Measurements from ENCODE around the gene ANO4. TPM values are rescaled to one million over a fixed set of nuclear protein-coding genes. Genes with fewer than 3 reads are reported as not detected.

The ANO4 gene
- total RNA-seq, 4 donors from 2014 or later: 0.10 TPM; not detected in 3

- H3K4me3 ChIP-seq: no peak overlapping the region
- no peak overlapping the region for H3K27ac ChIP-seq
- H3K36me3 ChIP-seq: no peaks in the 10 kb centered on the region
- no peaks in the 10 kb centered on the region for H3K27me3 ChIP-seq
- ATAC-seq: no peak
- in situ Hi-C loops (cut with MboI; ENCODE audit: low sequenced_read_pairs in 4 of 4) (no loop called here), intact Hi-C loops (cut with DNase I; ENCODE audit: low total_unique reads) (no loop called here)
- no peaks in the 10 kb centered on the region for H3K4me1 ChIP-seq
- no peaks in the 10 kb centered on the region for H3K9me3 ChIP-seq
- no peak for TF ChIP-seq POLR2A (IDR thresholded peaks at IDR 0.05)
- TF ChIP-seq, protein P1, sequence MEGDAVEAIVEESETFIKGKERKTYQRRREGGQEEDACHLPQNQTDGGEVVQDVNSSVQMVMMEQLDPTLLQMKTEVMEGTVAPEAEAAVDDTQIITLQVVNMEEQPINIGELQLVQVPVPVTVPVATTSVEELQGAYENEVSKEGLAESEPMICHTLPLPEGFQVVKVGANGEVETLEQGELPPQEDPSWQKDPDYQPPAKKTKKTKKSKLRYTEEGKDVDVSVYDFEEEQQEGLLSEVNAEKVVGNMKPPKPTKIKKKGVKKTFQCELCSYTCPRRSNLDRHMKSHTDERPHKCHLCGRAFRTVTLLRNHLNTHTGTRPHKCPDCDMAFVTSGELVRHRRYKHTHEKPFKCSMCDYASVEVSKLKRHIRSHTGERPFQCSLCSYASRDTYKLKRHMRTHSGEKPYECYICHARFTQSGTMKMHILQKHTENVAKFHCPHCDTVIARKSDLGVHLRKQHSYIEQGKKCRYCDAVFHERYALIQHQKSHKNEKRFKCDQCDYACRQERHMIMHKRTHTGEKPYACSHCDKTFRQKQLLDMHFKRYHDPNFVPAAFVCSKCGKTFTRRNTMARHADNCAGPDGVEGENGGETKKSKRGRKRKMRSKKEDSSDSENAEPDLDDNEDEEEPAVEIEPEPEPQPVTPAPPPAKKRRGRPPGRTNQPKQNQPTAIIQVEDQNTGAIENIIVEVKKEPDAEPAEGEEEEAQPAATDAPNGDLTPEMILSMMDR (IDR thresholded peaks at IDR 0.05 in 4 of 5, conservative IDR thresholded peaks at IDR 0.05 in 1 of 5): no peak
- no peak for DNase-seq
Observed at GRCh38 chr12:101044512-101045059, 250.0 kb downstream of the ANO4 start.

GRCh38 chr12:101045486-101046464 lies 251.2 kb downstream of the ANO4 start:
- in situ Hi-C loops (cut with MboI; ENCODE audit: low sequenced_read_pairs in 4 of 4) (no loop called here), intact Hi-C loops (cut with DNase I; ENCODE audit: low total_unique reads) (no loop called here)
- no peak for ATAC-seq
- DNase-seq: no peak
- Histone ChIP-seq H3K36me3 (no peaks in the 10 kb centered on the region), H3K4me1 (no peaks in the 10 kb centered on the region), H3K27ac (no peak overlapping the region), H3K9me3 (no peaks in the 10 kb centered on the region), H3K27me3 (no peaks in the 10 kb centered on the region), H3K4me3 (no peak overlapping the region)
- no peak for TF ChIP-seq POLR2A (IDR thresholded peaks at IDR 0.05)

GRCh38 chr12:101047652-101048051 lies 253.1 kb downstream of the ANO4 start:
- H3K27ac ChIP-seq: no peak overlapping the region
- no peaks in the 10 kb centered on the region for H3K4me1 ChIP-seq
- intact Hi-C loops (cut with DNase I; ENCODE audit: low total_unique reads) (no loop called here), in situ Hi-C loops (cut with MboI; ENCODE audit: low sequenced_read_pairs in 4 of 4) (no loop called here)
- no peak for DNase-seq
- ATAC-seq: no peak
- H3K4me3 ChIP-seq: no peak overlapping the region
- no peaks in the 10 kb centered on the region for H3K9me3 ChIP-seq
- no peaks in the 10 kb centered on the region for H3K36me3 ChIP-seq
- no peak for TF ChIP-seq POLR2A (IDR thresholded peaks at IDR 0.05)
- TF ChIP-seq, protein P1 (IDR thresholded peaks at IDR 0.05 in 4 of 5, conservative IDR thresholded peaks at IDR 0.05 in 1 of 5): no peak
- H3K27me3 ChIP-seq: no peaks in the 10 kb centered on the region

- TF ChIP-seq POLR2A (IDR thresholded peaks at IDR 0.05): no peak
- TF ChIP-seq, protein P1 (IDR thresholded peaks at IDR 0.05 in 4 of 5, conservative IDR thresholded peaks at IDR 0.05 in 1 of 5): no peak
- no peak for ATAC-seq
- Histone ChIP-seq H3K9me3 (no peaks in the 10 kb centered on the region), H3K27me3 (no peaks in the 10 kb centered on the region), H3K4me1 (no peaks in the 10 kb centered on the region), H3K27ac (no peak overlapping the region), H3K4me3 (no peak overlapping the region), H3K36me3 (no peaks in the 10 kb centered on the region)
- no peak for DNase-seq
- intact Hi-C loops (cut with DNase I; ENCODE audit: low total_unique reads) (no loop called here), in situ Hi-C loops (cut with MboI; ENCODE audit: low sequenced_read_pairs in 4 of 4) (no loop called here)
Observed at GRCh38 chr12:101050631-101051030, 256.1 kb downstream of the ANO4 start.

GRCh38 chr12:101051151-101051550 lies 256.6 kb downstream of the ANO4 start:
- Histone ChIP-seq H3K4me3 (no peak overlapping the region), H3K4me1 (no peaks in the 10 kb centered on the region), H3K27ac (no peak overlapping the region), H3K9me3 (no peaks in the 10 kb centered on the region), H3K36me3 (no peaks in the 10 kb centered on the region), H3K27me3 (no peaks in the 10 kb centered on the region)
- intact Hi-C loops (cut with DNase I; ENCODE audit: low total_unique reads) (no loop called here), in situ Hi-C loops (cut with MboI; ENCODE audit: low sequenced_read_pairs in 4 of 4) (no loop called here)
- ATAC-seq (no peak), DNase-seq (no peak)
- TF ChIP-seq, protein P1 (IDR thresholded peaks at IDR 0.05 in 4 of 5, conservative IDR thresholded peaks at IDR 0.05 in 1 of 5): no peak
- no peak for TF ChIP-seq POLR2A (IDR thresholded peaks at IDR 0.05)

Measured in gastrocnemius medialis (tissue), 4 donors.